ENCODE measurements around the gene GMNC. TPM values are rescaled to one million over a fixed set of nuclear protein-coding genes. Genes with fewer than 3 reads are reported as not detected.

GMNC gene
- total RNA-seq (2014; rRNA removed; shearing (Covaris generic)) = not detected in 2 replicates
- 0.27 TPM in 1 of 2 replicates, not detected in the other for polyA plus RNA-seq (2016; fragmentation: Nextera tagmentation; extraction: Ambion mirVana)

DNA sequence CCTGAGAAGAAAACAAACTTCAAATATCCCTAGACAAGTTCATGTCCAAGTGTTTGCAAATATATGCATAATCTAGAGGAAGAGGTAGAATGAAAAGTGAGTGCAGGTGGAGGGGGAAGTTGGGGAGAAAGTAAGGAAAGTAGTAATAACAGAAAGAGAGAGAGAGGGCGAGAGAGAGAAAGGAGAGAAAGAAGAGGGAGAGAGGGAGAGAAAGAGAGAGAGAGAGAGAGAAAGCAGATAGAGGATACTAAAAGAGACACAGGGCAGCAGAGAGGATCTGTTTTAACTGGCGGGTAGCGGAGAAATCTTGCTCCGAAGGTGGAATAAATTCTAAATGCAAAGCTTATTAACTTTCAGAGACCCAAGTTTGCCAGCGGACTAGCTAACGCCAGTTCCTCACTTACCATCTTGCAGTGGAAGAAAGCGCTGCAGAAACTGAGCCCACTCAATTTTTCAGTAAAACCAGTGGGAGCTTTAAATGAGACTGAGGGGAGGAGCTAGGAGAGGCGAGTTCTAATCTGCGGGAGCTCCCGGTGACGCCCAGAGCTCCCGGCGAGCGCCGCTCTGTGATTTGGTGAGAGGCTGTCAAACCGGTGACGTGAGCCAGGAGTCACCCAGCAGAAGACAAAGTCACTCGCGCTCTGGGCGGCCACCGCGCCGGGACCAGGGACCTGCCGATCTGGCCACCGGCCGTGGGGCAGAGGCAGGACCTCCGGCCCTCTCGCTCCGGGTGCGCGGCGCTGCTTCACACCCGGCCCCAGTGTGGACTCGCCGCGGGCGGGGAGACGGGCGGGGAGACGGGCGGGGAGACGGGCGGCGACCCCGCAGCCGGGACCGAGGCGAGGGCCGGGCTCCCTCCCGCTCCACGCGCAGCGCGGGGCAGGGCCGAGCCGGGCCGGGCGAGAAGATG lies at the start of gene GMNC:
TSS of gene GMNC (minus strand) at position 486 of the 910 bp plus-strand sequence. CDS start at position 407, 79 bp downstream.
- no peaks in the 10 kb centered on the region for H3F3A ChIP-seq (ENCODE audit: insufficient read depth)
- peak; percentile 88 for DNase-seq
- H3K4me2 ChIP-seq (ENCODE audit: unreplicated experiment) = peak within 1 kb of the TSS; percentile 86
- in situ Hi-C loops (cut with MboI) = no loop called here
- H3K9ac ChIP-seq = peak within 1 kb of the TSS; percentile 67
- TF ChIP-seq EZH2phosphoT487 (IDR thresholded peaks at IDR 0.05; ENCODE audit: insufficient read depth, low read depth) (no peak), EZH2 (IDR thresholded peaks at IDR 0.05; ENCODE audit: insufficient read depth, poor library complexity, severe bottlenecking) (no peak)
- H2AFZ ChIP-seq = peak within 1 kb of the TSS; percentile 90
- no peaks in the 10 kb centered on the region for H3K9me3 ChIP-seq (ENCODE audit: low read depth)
- no peaks in the 10 kb centered on the region for H4K20me1 ChIP-seq (ENCODE audit: insufficient read depth)
- peak within 1 kb of the TSS; percentile 81 for H3K4me3 ChIP-seq
- no peaks in the 10 kb centered on the region for H3K79me2 ChIP-seq (ENCODE audit: insufficient read depth)
- no peaks in the 10 kb centered on the region for H3K4me1 ChIP-seq (ENCODE audit: insufficient read depth)
- H3K9me2 ChIP-seq (ENCODE audit: insufficient read depth) = no peaks in the 10 kb centered on the region
- 3 to 4% methylated on average over 41 to 58 of the region's 58 CpGs for WGBS, 2 experiments (ENCODE audit: low coverage in 1 of 2, low lambda C conversion rate in 2 of 2, missing lambda C conversion rate in 2 of 2)
- H3K27ac ChIP-seq = no peak within 1 kb of the TSS
- H3K27me3 ChIP-seq (replicated peaks; ENCODE audit: insufficient read depth) = no peaks in the 10 kb centered on the region
- no peaks in the 10 kb centered on the region for H3K36me3 ChIP-seq (ENCODE audit: low read depth)

DNA sequence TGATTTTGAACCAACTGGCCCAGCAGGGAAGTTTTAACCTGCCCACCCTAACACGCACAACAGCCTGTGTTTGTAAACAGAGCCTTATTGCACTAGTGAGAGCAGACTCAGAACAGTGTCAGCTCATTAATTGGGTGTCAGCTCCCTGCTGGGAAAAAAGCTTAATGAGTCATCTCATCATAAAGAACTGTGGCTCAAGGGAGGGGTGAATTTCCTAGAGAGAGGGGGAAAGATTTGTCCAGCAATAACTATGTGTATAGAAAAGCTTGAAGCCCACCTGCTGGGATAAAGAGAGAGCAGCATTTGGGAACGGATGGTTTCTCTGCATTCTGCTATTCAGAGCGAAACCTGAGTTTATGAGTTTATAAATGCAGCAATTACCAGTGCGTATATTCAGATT lies 48.9 kb upstream of the GMNC start:
- Histone ChIP-seq H3K4me1 (ENCODE audit: insufficient read depth) (no peaks in the 10 kb centered on the region), H3K27ac (no peak overlapping the region), H3K27me3 (replicated peaks; ENCODE audit: insufficient read depth) (no peaks in the 10 kb centered on the region), H3K4me2 (ENCODE audit: unreplicated experiment) (no peak overlapping the region), H3K9me2 (ENCODE audit: insufficient read depth) (no peaks in the 10 kb centered on the region), H3K9me3 (ENCODE audit: low read depth) (no peaks in the 10 kb centered on the region), H4K20me1 (ENCODE audit: insufficient read depth) (no peaks in the 10 kb centered on the region), H3K79me2 (ENCODE audit: insufficient read depth) (no peaks in the 10 kb centered on the region), H3K4me3 (no peak overlapping the region), H2AFZ (no peak overlapping the region), H3K36me3 (ENCODE audit: low read depth) (no peaks in the 10 kb centered on the region), H3F3A (ENCODE audit: insufficient read depth) (no peaks in the 10 kb centered on the region), H3K9ac (no peak overlapping the region)
- in situ Hi-C loops (cut with MboI) = no loop called here
- TF ChIP-seq EZH2 (IDR thresholded peaks at IDR 0.05; ENCODE audit: insufficient read depth, poor library complexity, severe bottlenecking) (no peak), EZH2phosphoT487 (IDR thresholded peaks at IDR 0.05; ENCODE audit: insufficient read depth, low read depth) (no peak)
- no peak for DNase-seq
- 16 to 18% methylated on average over 4 of the region's 4 CpGs for WGBS, 2 experiments (ENCODE audit: low coverage in 1 of 2, low lambda C conversion rate in 2 of 2, missing lambda C conversion rate in 2 of 2)

- H4K20me1 ChIP-seq (ENCODE audit: insufficient read depth) = no peaks in the 10 kb centered on the region
- H3K4me3 ChIP-seq = no peak overlapping the region
- no peak for DNase-seq
- H3K9ac ChIP-seq = no peak overlapping the region
- H3K4me1 ChIP-seq (ENCODE audit: insufficient read depth) = no peaks in the 10 kb centered on the region
- TF ChIP-seq EZH2 (IDR thresholded peaks at IDR 0.05; ENCODE audit: insufficient read depth, poor library complexity, severe bottlenecking) (no peak), EZH2phosphoT487 (IDR thresholded peaks at IDR 0.05; ENCODE audit: insufficient read depth, low read depth) (no peak)
- no peaks in the 10 kb centered on the region for H3K9me3 ChIP-seq (ENCODE audit: low read depth)
- no peak overlapping the region for H2AFZ ChIP-seq
- H3K27me3 ChIP-seq (replicated peaks; ENCODE audit: insufficient read depth) = no peaks in the 10 kb centered on the region
- no peaks in the 10 kb centered on the region for H3K79me2 ChIP-seq (ENCODE audit: insufficient read depth)
- H3K4me2 ChIP-seq (ENCODE audit: unreplicated experiment) = no peak overlapping the region
- WGBS, 2 experiments (ENCODE audit: low coverage in 1 of 2, low lambda C conversion rate in 2 of 2, missing lambda C conversion rate in 2 of 2) = 56 to 58% methylated on average over 9 of the region's 9 CpGs
- H3F3A ChIP-seq (ENCODE audit: insufficient read depth) = no peaks in the 10 kb centered on the region
- no peaks in the 10 kb centered on the region for H3K36me3 ChIP-seq (ENCODE audit: low read depth)
- in situ Hi-C loops (cut with MboI) = no loop called here
- no peak overlapping the region for H3K27ac ChIP-seq
- H3K9me2 ChIP-seq (ENCODE audit: insufficient read depth) = no peaks in the 10 kb centered on the region
Measured at GRCh38 chr3:190909908-190910307, 47.4 kb upstream of the GMNC start.

DNA sequence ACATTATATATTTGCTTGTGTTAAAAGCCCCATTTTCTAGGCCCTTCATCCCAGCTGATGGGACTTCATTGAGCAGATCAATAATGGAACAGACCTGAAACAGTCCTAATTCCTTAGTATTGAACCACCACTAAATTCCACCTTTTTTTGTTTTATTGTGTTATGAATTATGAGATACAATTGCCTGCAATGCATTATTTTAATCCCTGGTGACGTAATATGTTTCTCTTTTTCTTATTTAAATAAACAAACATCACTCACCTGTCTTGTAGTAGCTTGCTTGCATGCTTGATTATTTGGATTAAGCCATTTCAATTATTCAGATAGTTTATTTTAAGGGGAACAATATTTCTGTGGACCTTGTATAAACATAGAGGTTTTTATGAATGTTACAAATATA lies 40.7 kb upstream of the GMNC start:
- Histone ChIP-seq H3K27ac (no peak overlapping the region), H3K9me3 (ENCODE audit: low read depth) (no peaks in the 10 kb centered on the region), H3K27me3 (replicated peaks; ENCODE audit: insufficient read depth) (no peaks in the 10 kb centered on the region), H4K20me1 (ENCODE audit: insufficient read depth) (no peaks in the 10 kb centered on the region), H3F3A (ENCODE audit: insufficient read depth) (no peaks in the 10 kb centered on the region), H3K4me3 (no peak overlapping the region), H3K9me2 (ENCODE audit: insufficient read depth) (no peaks in the 10 kb centered on the region), H3K4me2 (ENCODE audit: unreplicated experiment) (no peak overlapping the region), H2AFZ (no peak overlapping the region), H3K9ac (no peak overlapping the region), H3K4me1 (ENCODE audit: insufficient read depth) (no peaks in the 10 kb centered on the region), H3K36me3 (ENCODE audit: low read depth) (no peaks in the 10 kb centered on the region), H3K79me2 (ENCODE audit: insufficient read depth) (no peaks in the 10 kb centered on the region)
- no peak for DNase-seq
- WGBS, 2 experiments (ENCODE audit: low coverage in 1 of 2, low lambda C conversion rate in 2 of 2, missing lambda C conversion rate in 2 of 2) = 0% methylated on average over 1 of the region's 1 CpG
- in situ Hi-C loops (cut with MboI) = no loop called here
- TF ChIP-seq EZH2phosphoT487 (IDR thresholded peaks at IDR 0.05; ENCODE audit: insufficient read depth, low read depth) = no peak
- no peak for TF ChIP-seq EZH2 (IDR thresholded peaks at IDR 0.05; ENCODE audit: insufficient read depth, poor library complexity, severe bottlenecking)

Data from GM23248 (cell line).